ENCODE measurements around the gene GPR141. TPM values are rescaled to one million over a fixed set of nuclear protein-coding genes. Genes with fewer than 3 reads are reported as not detected.

GPR141 gene
- polyA plus RNA-seq, 1 of the 3 experiments (the other 2 are of a cell fraction) = not detected

- DNase-seq = no peak
- H2AFZ ChIP-seq (ENCODE audit: low read depth) = no peak overlapping the region
- no peaks in the 10 kb centered on the region for H3K27me3 ChIP-seq (ENCODE audit: insufficient read depth)
- ChIA-PET POLR2A (no interaction called here), CTCF (no interaction called here)
- no peaks in the 10 kb centered on the region for H4K20me1 ChIP-seq (ENCODE audit: insufficient read depth)
- H3K4me1 ChIP-seq (ENCODE audit: control insufficient read depth in 1 of 2, insufficient read depth in 2 of 2, low read depth in 1 of 2, low read length in 1 of 2) = no peaks in the 10 kb centered on the region
- no peak overlapping the region for H3K9ac ChIP-seq
- H3K4me3 ChIP-seq (ENCODE audit: low read depth in 2 of 2, low read length in 1 of 2) = no peak overlapping the region
- H3F3A ChIP-seq (replicated peaks; ENCODE audit: insufficient read depth) = no peaks in the 10 kb centered on the region
- no peaks in the 10 kb centered on the region for H3K9me2 ChIP-seq
- no peak for TF ChIP-seq RFX5 (IDR thresholded peaks at IDR 0.05; ENCODE audit: low read length)
- TF ChIP-seq FOXM1 (IDR thresholded peaks at IDR 0.05; ENCODE audit: low read depth) = no peak
- TF ChIP-seq CTCF (IDR thresholded peaks at IDR 0.05) = no peak
- TF ChIP-seq PBX3 (IDR thresholded peaks at IDR 0.05) = no peak
- TF ChIP-seq FOSL2 (IDR thresholded peaks at IDR 0.05; ENCODE audit: borderline replicate concordance, low read depth) = no peak
- TF ChIP-seq CHD2 (IDR thresholded peaks at IDR 0.05; ENCODE audit: low read length, partially characterized antibody) = no peak
- TF ChIP-seq SIN3A (IDR thresholded peaks at IDR 0.05; ENCODE audit: borderline replicate concordance, low read depth, low read length) = no peak
- TF ChIP-seq POLR2AphosphoS5 (IDR thresholded peaks at IDR 0.05; ENCODE audit: low read depth, low read length) = no peak
- no peak for TF ChIP-seq GATA2 (CRISPR knock-in tag; IDR thresholded peaks at IDR 0.05)
- WGBS (ENCODE audit: low lambda C conversion rate) = 17% methylated on average over 1 of the region's 1 CpG
- H3K4me2 ChIP-seq = no peak overlapping the region
- H3K36me3 ChIP-seq (replicated peaks in 1 of 2; ENCODE audit: control insufficient read depth in 1 of 2, insufficient read depth in 2 of 2, low read length in 1 of 2) = no peaks in the 10 kb centered on the region
- H3K27ac ChIP-seq (ENCODE audit: low read depth in 2 of 2, low read length in 1 of 2) = no peak overlapping the region
- H3K9me3 ChIP-seq = 0 out of 2 replicates have a peak, but pooled peaks cover 4% of the 10 kb centered on the region
- H3K79me2 ChIP-seq (ENCODE audit: insufficient read depth) = no peaks in the 10 kb centered on the region
Observed at GRCh38 chr7:37768611-37769010, 85.0 kb downstream of the GPR141 start.

GRCh38 chr7:37769291-37769690 is 85.7 kb downstream of the GPR141 start:
- no peak overlapping the region for H3K4me3 ChIP-seq (ENCODE audit: low read depth in 2 of 2, low read length in 1 of 2)
- no peaks in the 10 kb centered on the region for H3K36me3 ChIP-seq (replicated peaks in 1 of 2; ENCODE audit: control insufficient read depth in 1 of 2, insufficient read depth in 2 of 2, low read length in 1 of 2)
- no peaks in the 10 kb centered on the region for H4K20me1 ChIP-seq (ENCODE audit: insufficient read depth)
- H3K79me2 ChIP-seq (ENCODE audit: insufficient read depth) = no peaks in the 10 kb centered on the region
- H3F3A ChIP-seq (replicated peaks; ENCODE audit: insufficient read depth) = no peaks in the 10 kb centered on the region
- no peak overlapping the region for H3K27ac ChIP-seq (ENCODE audit: low read depth in 2 of 2, low read length in 1 of 2)
- WGBS (ENCODE audit: low lambda C conversion rate) = 5% methylated on average over 1 of the region's 1 CpG
- H3K27me3 ChIP-seq (ENCODE audit: insufficient read depth) = no peaks in the 10 kb centered on the region
- no peaks in the 10 kb centered on the region for H3K4me1 ChIP-seq (ENCODE audit: control insufficient read depth in 1 of 2, insufficient read depth in 2 of 2, low read depth in 1 of 2, low read length in 1 of 2)
- ChIA-PET CTCF (no interaction called here), POLR2A (no interaction called here)
- H3K9me2 ChIP-seq = no peaks in the 10 kb centered on the region
- H3K9ac ChIP-seq = no peak overlapping the region
- 0 out of 2 replicates have a peak, but pooled peaks cover 4% of the 10 kb centered on the region for H3K9me3 ChIP-seq
- no peak overlapping the region for H2AFZ ChIP-seq (ENCODE audit: low read depth)
- no peak overlapping the region for H3K4me2 ChIP-seq
- TF ChIP-seq REST (IDR thresholded peaks at IDR 0.05; ENCODE audit: low read depth, low read length) (no peak), RAD21 (IDR thresholded peaks at IDR 0.05; ENCODE audit: low read length) (no peak), CHD2 (IDR thresholded peaks at IDR 0.05; ENCODE audit: low read length, partially characterized antibody) (no peak), GATA2 (CRISPR knock-in tag; IDR thresholded peaks at IDR 0.05) (no peak), NFIC (IDR thresholded peaks at IDR 0.05; ENCODE audit: borderline replicate concordance) (no peak), USF1 (IDR thresholded peaks at IDR 0.05; ENCODE audit: borderline replicate concordance, low read depth) (no peak), TCF12 (IDR thresholded peaks at IDR 0.05) (no peak), RXRA (IDR thresholded peaks at IDR 0.05; ENCODE audit: borderline replicate concordance, low read depth) (no peak), CTCF (IDR thresholded peaks at IDR 0.05) (no peak), FOSL2 (IDR thresholded peaks at IDR 0.05; ENCODE audit: borderline replicate concordance, low read depth) (no peak)
- DNase-seq = no peak
